Tibial nerve (tissue), 4 donors: ENCODE measurements around the gene C1D.

Source experiments
- EP300 ChIP-seq, 2 donors: sonication (generic); formaldehyde crosslinking; IDR thresholded peaks; one replicate each; pipeline ENCODE4 v1.6.1; 2017; ENCODE audit warnings: antibody characterized with exemption in 2 of 2, mild to moderate bottlenecking in 1 of 2
- POLR2A ChIP-seq, 2 donors: fragments of 450-650 bp; IDR thresholded peaks; one replicate each; pipeline ENCODE4 v1.6.1; 2017; ENCODE audit warnings: antibody characterized with exemption in 2 of 2, mild to moderate bottlenecking in 2 of 2, moderate library complexity in 2 of 2
- TF ChIP-seq, protein P1 (sequence below), 5 experiments: fragments of 200-600 bp in 3 of 5; fragments of 450-650 bp in 2 of 5; sonication (generic) in 3 of 5; IDR thresholded peaks; one replicate each; pipeline ENCODE4 v1.5.1; 2016 to 2019; ENCODE audit warnings: antibody characterized with exemption in 5 of 5, mild to moderate bottlenecking in 3 of 5, moderate library complexity in 2 of 5

DNA sequence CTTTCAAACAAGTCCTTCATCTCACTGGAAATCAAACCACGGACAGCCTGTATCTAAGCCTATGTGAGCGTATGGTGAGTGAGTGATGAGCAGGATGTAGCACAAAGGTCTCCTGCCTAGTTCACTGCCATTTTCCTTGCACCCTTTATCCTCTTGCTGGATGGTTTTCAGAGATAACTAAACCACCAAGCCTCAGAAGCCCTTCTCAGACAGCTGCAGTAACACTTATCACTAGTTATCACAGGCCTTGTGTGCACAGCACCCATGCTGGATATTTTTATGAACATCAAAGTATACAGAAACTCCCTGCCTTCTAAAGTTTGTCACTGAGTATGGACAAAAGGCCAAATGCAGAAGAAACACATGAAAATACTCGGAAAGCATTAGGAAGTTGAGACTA is 69.5 kb downstream of the C1D start:
- TF ChIP-seq, protein P1, sequence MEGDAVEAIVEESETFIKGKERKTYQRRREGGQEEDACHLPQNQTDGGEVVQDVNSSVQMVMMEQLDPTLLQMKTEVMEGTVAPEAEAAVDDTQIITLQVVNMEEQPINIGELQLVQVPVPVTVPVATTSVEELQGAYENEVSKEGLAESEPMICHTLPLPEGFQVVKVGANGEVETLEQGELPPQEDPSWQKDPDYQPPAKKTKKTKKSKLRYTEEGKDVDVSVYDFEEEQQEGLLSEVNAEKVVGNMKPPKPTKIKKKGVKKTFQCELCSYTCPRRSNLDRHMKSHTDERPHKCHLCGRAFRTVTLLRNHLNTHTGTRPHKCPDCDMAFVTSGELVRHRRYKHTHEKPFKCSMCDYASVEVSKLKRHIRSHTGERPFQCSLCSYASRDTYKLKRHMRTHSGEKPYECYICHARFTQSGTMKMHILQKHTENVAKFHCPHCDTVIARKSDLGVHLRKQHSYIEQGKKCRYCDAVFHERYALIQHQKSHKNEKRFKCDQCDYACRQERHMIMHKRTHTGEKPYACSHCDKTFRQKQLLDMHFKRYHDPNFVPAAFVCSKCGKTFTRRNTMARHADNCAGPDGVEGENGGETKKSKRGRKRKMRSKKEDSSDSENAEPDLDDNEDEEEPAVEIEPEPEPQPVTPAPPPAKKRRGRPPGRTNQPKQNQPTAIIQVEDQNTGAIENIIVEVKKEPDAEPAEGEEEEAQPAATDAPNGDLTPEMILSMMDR (IDR thresholded peaks at IDR 0.05) = no peak
- TF ChIP-seq POLR2A (IDR thresholded peaks at IDR 0.05) (no peak), EP300 (IDR thresholded peaks at IDR 0.05) (no peak)
